GM12878 (cell line): Measurements from ENCODE around the gene MYOCD. TPM values are rescaled to one million over a fixed set of nuclear protein-coding genes. Genes with fewer than 3 reads are reported as not detected.

ENCODE experiments used
- ATAC-seq: fragments of 200-7000 bp; cut with Tn5 transposase; 3 replicates; pipeline ENCODE4 v1.9.1; 2020; ENCODE audit warnings: mild to moderate bottlenecking, moderate library complexity
- BruUV-seq: library from RNA; stranded (reverse); fragments of 400-500 nt; replicated peaks from 2 replicates; lab custom pipeline; 2021; lab: Mats Ljungman, UMichigan
- CTCF ChIA-PET: fragments of 300-600 bp; sonication (Branson Sonifier 250); formaldehyde crosslinking; extraction: SDS; loops from one replicate; lab custom pipeline; 2021; ENCODE audit warnings: inconsistent platforms; lab: Yijun Ruan, JAX
- POLR2A ChIA-PET: fragments of 350-600 bp; formaldehyde crosslinking; extraction: SDS; loops from one replicate; lab custom pipeline; 2021; ENCODE audit warnings: inconsistent platforms; lab: Charles Lee
- RAD21 ChIA-PET: fragments of 300-600 bp; sonication (Branson Sonifier 250); formaldehyde crosslinking; loops from one replicate; lab custom pipeline; 2023; ENCODE audit warnings: antibody characterized with exemption; ENCODE audit not compliant: unreplicated experiment; lab: Charles Lee
- SMC1A ChIA-PET: fragments of 300-600 bp; sonication (Branson Sonifier 250); formaldehyde crosslinking; loops from one replicate; lab custom pipeline; 2023; ENCODE audit not compliant: unreplicated experiment, uncharacterized antibody; lab: Charles Lee
- DNase-seq: peaks from one replicate; pipeline ENCODE4 v3.0.0-alpha.2; 2011; ENCODE audit warnings: low read depth, low spot score
- FAIRE-seq: peaks from 3 replicates; lab custom pipeline; 2011; peaks lifted over from hg19 to GRCh38; lab: Jason Lieb, UNC
- H2AFZ ChIP-seq: 2 replicates; pipeline ENCODE4 v1.6.0; 2011; ENCODE audit warnings: low read depth, low read length, control low read depth; ENCODE audit not compliant: control insufficient read depth
- H3K27ac ChIP-seq: 2 replicates; pipeline ENCODE4 v1.5.1; 2011; ENCODE audit warnings: control low read depth; ENCODE audit not compliant: control insufficient read depth, insufficient read depth
- H3K27me3 ChIP-seq, 2 experiments: replicated peaks in 1 of 2; 2 replicates each; pipeline versions ENCODE4 v1.6.0 to v1.6.1; 2011; ENCODE audit warnings: low read length in 1 of 2; ENCODE audit not compliant: control insufficient read depth in 2 of 2, insufficient read depth in 2 of 2
- H3K36me3 ChIP-seq, 2 experiments: 2 replicates each; pipeline ENCODE4 v1.5.1; 2011; ENCODE audit warnings: low read length in 1 of 2; ENCODE audit not compliant: control insufficient read depth in 2 of 2, insufficient read depth in 2 of 2
- H3K4me1 ChIP-seq: 2 replicates; pipeline ENCODE4 v1.6.1; 2011; ENCODE audit warnings: mild to moderate bottlenecking, low read length, moderate library complexity, mixed read lengths; ENCODE audit not compliant: control insufficient read depth, insufficient read depth
- H3K4me2 ChIP-seq: 2 replicates; pipeline ENCODE4 v1.6.0; 2011; ENCODE audit warnings: control low read depth; ENCODE audit not compliant: control insufficient read depth, insufficient read depth
- H3K4me3 ChIP-seq: fragments of 200-600 bp; sonication (generic); 2 replicates; pipeline ENCODE4 v1.5.1; 2016
- H3K79me2 ChIP-seq: 2 replicates; pipeline ENCODE4 v1.6.0; 2011; ENCODE audit warnings: low read length; ENCODE audit not compliant: control insufficient read depth, insufficient read depth
- H3K9ac ChIP-seq: 2 replicates; pipeline ENCODE4 v1.8.0; 2011; ENCODE audit warnings: low read length, control low read depth, mixed read lengths; ENCODE audit not compliant: control insufficient read depth, insufficient read depth
- H3K9me3 ChIP-seq: replicated peaks from 3 replicates; pipeline ENCODE4 v1.5.1; 2011; ENCODE audit warnings: mild to moderate bottlenecking, low read length; ENCODE audit not compliant: control insufficient read depth, insufficient read depth
- H4K20me1 ChIP-seq: 2 replicates; pipeline ENCODE4 v1.6.0; 2011; ENCODE audit not compliant: control insufficient read depth, insufficient read depth
- CHD2 ChIP-seq: IDR thresholded peaks from 2 replicates; pipeline ENCODE4 v1.6.1; 2011; ENCODE audit warnings: low read depth, low read length, improper control_type of control experiment, borderline replicate concordance
- MEF2A ChIP-seq: IDR thresholded peaks from 2 replicates; pipeline ENCODE4 v1.6.1; 2011; ENCODE audit warnings: low read depth, mild to moderate bottlenecking, low read length, moderate library complexity; ENCODE audit not compliant: insufficient read depth
- NBN ChIP-seq: fragments of 450-650 bp; IDR thresholded peaks from 2 replicates; pipeline ENCODE4 v1.6.1; 2016
- NFIC ChIP-seq: IDR thresholded peaks from 2 replicates; pipeline ENCODE4 v1.6.1; 2012; ENCODE audit warnings: low read depth, mild to moderate bottlenecking, inconsistent platforms, low read length, moderate library complexity
- PBX3 ChIP-seq: IDR thresholded peaks from 2 replicates; pipeline ENCODE4 v1.6.1; 2011; ENCODE audit warnings: mild to moderate bottlenecking, low read depth, low read length, moderate library complexity; ENCODE audit not compliant: insufficient replicate concordance
- RELA ChIP-seq: fragments of 450-650 bp; IDR thresholded peaks from 2 replicates; pipeline ENCODE4 v1.8.0; 2014; ENCODE audit warnings: borderline replicate concordance; ENCODE audit not compliant: partially characterized antibody
- SP1 ChIP-seq: IDR thresholded peaks from one replicate; pipeline ENCODE4 v1.6.1; 2011; ENCODE audit warnings: low read depth, low read length
- ZBTB4 ChIP-seq: fragments of 450-650 bp; formaldehyde crosslinking; IDR thresholded peaks from 2 replicates; pipeline ENCODE4 v1.4.0; 2022; ENCODE audit warnings: mild to moderate bottlenecking, moderate library complexity
- ZNF274 ChIP-seq: IDR thresholded peaks from one replicate; pipeline ENCODE4 v1.8.0; 2011; ENCODE audit not compliant: insufficient read length, insufficient read depth
- ZNF622 ChIP-seq: fragments of 450-650 bp; IDR thresholded peaks from 2 replicates; pipeline ENCODE4 v1.6.1; 2017; ENCODE audit warnings: mild to moderate bottlenecking, inconsistent platforms
- WGBS: methylation state at CpG from one replicate; pipeline ENCODE4 v1.1.6; 2016; ENCODE audit warnings: low lambda C conversion rate; ENCODE audit not compliant: insufficient replicate concordance, insufficient coverage; ENCODE audit errors: missing lambda C conversion rate; 5-methylcytosine and 5-hydroxymethylcytosine counted together
- in situ Hi-C: fragments of 300-500 bp; cut with MboI; formaldehyde crosslinking; loops from 9 replicates; pipeline ENCODE4 v1.14.3; 2018; ENCODE audit warnings: mixed read lengths
- intact Hi-C: fragments of 100-400 bp; cut with micrococcal nuclease; formaldehyde crosslinking; loops from one replicate; pipeline ENCODE4 v1.14.2; 2022; ENCODE audit not compliant: unreplicated experiment
- polyA plus RNA-seq, 11 experiments: library from polyadenylated mRNA; depleted of rRNA in 4 of 11; unstranded in 6 of 11; stranded (reverse) in 5 of 11; fragments of >200 nt; fragmentation: Nextera tagmentation in 4 of 11; fragmentation: Illumina TruSeq in 1 of 11; extraction: Ambion mirVana in 4 of 11; extraction: Trizol in 1 of 11; gene quantifications; 1 replicate in 1 of 11; 2 replicates in 10 of 11; pipeline versions ENCODE4 v1.2.1 to v1.2.3, GENCODE V29; 2011 to 2016; ENCODE audit warnings: inconsistent platforms in 2 of 11, missing spikeins in 2 of 11, low read depth in 1 of 11
- total RNA-seq, 4 experiments: library from RNA; depleted of rRNA in 3 of 4; stranded (reverse); fragments of >200 nt in 3 of 4; fragmentation: Illumina TruSeq in 1 of 4; extraction: Trizol in 1 of 4; gene quantifications; 2 replicates each; pipeline versions ENCODE4 v1.2.1 to v1.2.3, GENCODE V29; 2013 to 2021
- TF ChIP-seq, protein P1 (sequence below), 3 experiments: IDR thresholded peaks in 2 of 3; conservative IDR thresholded peaks in 1 of 3; 2 replicates each; pipeline ENCODE4 v1.5.1; 2011; ENCODE audit warnings: low read depth in 3 of 3, low read length in 3 of 3, mild to moderate bottlenecking in 3 of 3, control low read depth in 2 of 3, moderate library complexity in 2 of 3, inconsistent platforms in 1 of 3, mixed read lengths in 1 of 3; ENCODE audit not compliant: control insufficient read depth in 2 of 3, insufficient read depth in 1 of 3; ENCODE audit errors: extremely low read depth in 1 of 3

The MYOCD gene
- total and polyA plus RNA-seq, 10 of the 15 experiments (the other 5 are each of a cell fraction or from before 2014, with no cell fraction given) = not detected

DNA sequence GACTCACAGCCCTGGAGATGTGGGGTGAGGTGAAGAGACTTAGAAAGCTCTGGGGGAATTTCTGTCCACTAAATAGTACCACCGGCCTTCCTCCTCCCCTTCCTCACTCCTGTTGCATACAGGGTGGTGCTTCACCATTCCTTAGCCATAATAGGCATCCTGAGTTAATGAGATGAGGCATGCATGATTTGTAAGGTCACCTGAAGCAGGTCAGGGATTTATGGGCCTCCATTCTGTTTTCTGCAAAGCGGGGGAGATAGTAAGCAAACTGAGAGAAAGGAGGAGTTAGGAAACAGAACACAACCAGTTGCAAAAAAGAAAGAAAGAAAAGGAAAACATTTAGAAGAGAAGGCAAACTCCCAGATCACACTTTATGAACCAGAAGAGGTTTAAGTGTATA, 9.3 kb upstream of the MYOCD start:
- ChIA-PET POLR2A (no interaction called here), SMC1A (interaction anchor here (0.6 kb wide), 1 partner anchor 397 kb away, joined by 3 read pairs; no protein-coding TSS in a partner anchor)
- FAIRE-seq = no peak
- no peak overlapping the region for H2AFZ ChIP-seq
- 47% methylated on average over 2 of the region's 2 CpGs for WGBS
- no TSS peak for BruUV-seq
- no peaks in the 10 kb centered on the region for H3K79me2 ChIP-seq
- no peaks in the 10 kb centered on the region for H4K20me1 ChIP-seq
- intact Hi-C loops (no loop called here), in situ Hi-C loops (no loop called here)
- ATAC-seq = no peak
- TF ChIP-seq RELA = no peak
- TF ChIP-seq, all 136 proteins: peak for 0
- no peaks in the 10 kb centered on the region for H3K9me3 ChIP-seq
- H3K4me1 ChIP-seq = no peaks in the 10 kb centered on the region
- no peaks in the 10 kb centered on the region for H3K36me3 ChIP-seq
- no peak overlapping the region for H3K4me2 ChIP-seq
- no peak overlapping the region for H3K4me3 ChIP-seq
- H3K27me3 ChIP-seq = no peaks in the 10 kb centered on the region
- no peak overlapping the region for H3K27ac ChIP-seq
- RAD21 ChIA-PET = no interaction called here
- no peak for DNase-seq
- no peak overlapping the region for H3K9ac ChIP-seq
- CTCF ChIA-PET = interaction anchor here (1.4 kb wide), 1 partner anchor 86 kb away, joined by 3 read pairs; no protein-coding TSS in a partner anchor

DNA sequence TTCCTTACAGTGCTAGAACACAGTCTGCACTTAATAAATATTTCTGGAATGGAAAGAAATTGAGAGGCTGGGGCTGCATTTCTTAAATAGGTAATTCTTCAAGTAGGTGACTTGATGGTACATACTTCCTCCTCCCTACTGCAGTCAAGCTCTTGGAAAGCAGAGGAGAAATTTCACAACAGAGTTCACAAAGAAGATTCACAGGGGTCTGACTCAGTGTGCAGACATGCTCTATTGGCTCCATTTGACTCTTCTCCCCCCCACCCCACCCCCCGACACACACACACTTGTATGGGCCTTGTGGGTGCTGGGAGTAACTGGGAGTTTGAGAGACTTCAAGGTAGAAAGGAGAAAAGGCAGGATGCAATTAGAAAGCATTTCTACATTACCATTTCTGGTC, 6.2 kb upstream of the MYOCD start:
- ChIA-PET POLR2A (no interaction called here), RAD21 (no interaction called here), SMC1A (no interaction called here), CTCF (interaction anchor here (0.6 kb wide), 1 partner anchor 1572 kb away, joined by 3 read pairs; no protein-coding TSS in a partner anchor)
- no peaks in the 10 kb centered on the region for H3K79me2 ChIP-seq
- no TSS peak for BruUV-seq
- H2AFZ ChIP-seq = no peak overlapping the region
- no peaks in the 10 kb centered on the region for H4K20me1 ChIP-seq
- intact Hi-C loops (no loop called here), in situ Hi-C loops (no loop called here)
- H3K9ac ChIP-seq = no peak overlapping the region
- FAIRE-seq (no peak), ATAC-seq (no peak), DNase-seq (no peak)
- WGBS = no CpG with 5 or more reads among the region's 1 CpG
- no peak overlapping the region for H3K27ac ChIP-seq
- no peaks in the 10 kb centered on the region for H3K4me1 ChIP-seq
- H3K27me3 ChIP-seq = no peaks in the 10 kb centered on the region
- H3K36me3 ChIP-seq = no peaks in the 10 kb centered on the region
- H3K4me2 ChIP-seq = no peak overlapping the region
- no peak overlapping the region for H3K4me3 ChIP-seq
- no peaks in the 10 kb centered on the region for H3K9me3 ChIP-seq
- TF ChIP-seq ZNF274 = no peak
- TF ChIP-seq ZNF622 = no peak
- TF ChIP-seq NFIC = no peak
- TF ChIP-seq CHD2 = no peak
- TF ChIP-seq PBX3 = no peak
- no peak for TF ChIP-seq ZBTB4 (CRISPR knock-in tag)
- no peak for TF ChIP-seq SP1
- no peak for TF ChIP-seq NBN
- no peak for TF ChIP-seq MEF2A
- TF ChIP-seq, protein P1, sequence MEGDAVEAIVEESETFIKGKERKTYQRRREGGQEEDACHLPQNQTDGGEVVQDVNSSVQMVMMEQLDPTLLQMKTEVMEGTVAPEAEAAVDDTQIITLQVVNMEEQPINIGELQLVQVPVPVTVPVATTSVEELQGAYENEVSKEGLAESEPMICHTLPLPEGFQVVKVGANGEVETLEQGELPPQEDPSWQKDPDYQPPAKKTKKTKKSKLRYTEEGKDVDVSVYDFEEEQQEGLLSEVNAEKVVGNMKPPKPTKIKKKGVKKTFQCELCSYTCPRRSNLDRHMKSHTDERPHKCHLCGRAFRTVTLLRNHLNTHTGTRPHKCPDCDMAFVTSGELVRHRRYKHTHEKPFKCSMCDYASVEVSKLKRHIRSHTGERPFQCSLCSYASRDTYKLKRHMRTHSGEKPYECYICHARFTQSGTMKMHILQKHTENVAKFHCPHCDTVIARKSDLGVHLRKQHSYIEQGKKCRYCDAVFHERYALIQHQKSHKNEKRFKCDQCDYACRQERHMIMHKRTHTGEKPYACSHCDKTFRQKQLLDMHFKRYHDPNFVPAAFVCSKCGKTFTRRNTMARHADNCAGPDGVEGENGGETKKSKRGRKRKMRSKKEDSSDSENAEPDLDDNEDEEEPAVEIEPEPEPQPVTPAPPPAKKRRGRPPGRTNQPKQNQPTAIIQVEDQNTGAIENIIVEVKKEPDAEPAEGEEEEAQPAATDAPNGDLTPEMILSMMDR (IDR thresholded peaks at IDR 0.05 in 2 of 3, conservative IDR thresholded peaks at IDR 0.05 in 1 of 3; ENCODE audit: control insufficient read depth in 2 of 3, extremely low read depth in 1 of 3, insufficient read depth in 1 of 3, low read depth in 3 of 3, low read length in 3 of 3) = no peak
